Neural cell (in vitro differentiated cells): ENCODE measurements around the gene FHDC1. TPM values are rescaled to one million over a fixed set of nuclear protein-coding genes. Genes with fewer than 3 reads are reported as not detected.

Experiments used
- H2AFZ ChIP-seq: fragments of 200-600, 300-800 bp; sonication (generic), shearing (Covaris generic); 2 replicates; pipeline ENCODE4 v1.6.0; 2014; ENCODE audit warnings: low read depth, mild to moderate bottlenecking, antibody characterized with exemption, low read length, moderate library complexity
- H3F3A ChIP-seq: fragments of 200-600 bp; shearing (Covaris generic); 2 replicates; pipeline ENCODE4 v1.6.1; 2016; ENCODE audit warnings: mild to moderate bottlenecking, moderate library complexity, mixed read lengths, antibody characterized with exemption, low read length; ENCODE audit not compliant: insufficient read depth, poor library complexity, severe bottlenecking
- H3K27ac ChIP-seq: fragments of 200-600, 300-800 bp; sonication (generic), shearing (Covaris generic); 2 replicates; pipeline ENCODE4 v1.5.1; 2014; ENCODE audit warnings: mild to moderate bottlenecking, low read length, moderate library complexity
- H3K27me3 ChIP-seq: fragments of 300-800, 200-600 bp; sonication (generic), shearing (Covaris generic); 2 replicates; pipeline ENCODE4 v1.6.0; 2014; ENCODE audit warnings: mild to moderate bottlenecking, low read depth, low read length, moderate library complexity; ENCODE audit not compliant: insufficient read depth
- H3K36me3 ChIP-seq: fragments of 300-800, 200-600 bp; sonication (generic), shearing (Covaris generic); 2 replicates; pipeline ENCODE4 v1.5.1; 2014; ENCODE audit warnings: mild to moderate bottlenecking, antibody characterized with exemption, low read length, moderate library complexity; ENCODE audit not compliant: insufficient read depth
- H3K4me2 ChIP-seq: fragments of 300-800, 200-600 bp; sonication (generic), shearing (Covaris generic); 2 replicates; pipeline ENCODE4 v1.6.0; 2014; ENCODE audit warnings: mild to moderate bottlenecking, low read length
- H3K4me3 ChIP-seq: fragments of 300-800, 200-600 bp; sonication (generic), shearing (Covaris generic); 2 replicates; pipeline ENCODE4 v1.5.1; 2014; ENCODE audit warnings: mild to moderate bottlenecking, low read length, moderate library complexity
- H3K79me2 ChIP-seq: fragments of 200-600 bp; shearing (Covaris generic); replicated peaks from 2 replicates; pipeline ENCODE4 v1.6.0; 2014; ENCODE audit warnings: mild to moderate bottlenecking, low read length, moderate library complexity; ENCODE audit not compliant: insufficient read depth
- H3K9ac ChIP-seq: fragments of 300-800, 200-600 bp; sonication (generic), shearing (Covaris generic); 2 replicates; pipeline ENCODE4 v1.6.1; 2016; ENCODE audit warnings: mild to moderate bottlenecking, low read length, mixed read lengths
- H3K9me2 ChIP-seq: fragments of 200-600 bp; shearing (Covaris generic); 2 replicates; pipeline ENCODE4 v1.6.1; 2016; ENCODE audit warnings: mild to moderate bottlenecking, low read length, mixed read lengths; ENCODE audit not compliant: insufficient read depth
- H3K9me3 ChIP-seq: fragments of 200-600, 300-800 bp; sonication (generic), shearing (Covaris generic); 2 replicates; pipeline ENCODE4 v1.6.1; 2016; ENCODE audit warnings: mild to moderate bottlenecking, mixed run types, low read length, moderate library complexity, mixed read lengths
- H4K20me1 ChIP-seq: fragments of 200-600 bp; shearing (Covaris generic); 2 replicates; pipeline ENCODE4 v1.6.1; 2016; ENCODE audit warnings: mild to moderate bottlenecking, mixed run types; ENCODE audit not compliant: insufficient read depth
- EP300 ChIP-seq: fragments of 450-650 bp; conservative IDR thresholded peaks from 2 replicates; pipeline ENCODE4 v1.6.1; 2014; ENCODE audit warnings: antibody characterized with exemption, mild to moderate bottlenecking, moderate library complexity; ENCODE audit not compliant: poor library complexity, severe bottlenecking
- EZH2 ChIP-seq: fragments of 200-600, 300-800 bp; shearing (Covaris generic), sonication (generic); IDR thresholded peaks from 2 replicates; pipeline ENCODE4 v1.6.1; 2014; ENCODE audit warnings: antibody characterized with exemption, low read length, borderline replicate concordance, mild to moderate bottlenecking; ENCODE audit not compliant: insufficient read depth, poor library complexity, severe bottlenecking
- MXI1 ChIP-seq: fragments of 450-650 bp; conservative IDR thresholded peaks from 2 replicates; pipeline ENCODE4 v1.6.1; 2014; ENCODE audit warnings: antibody characterized with exemption, mild to moderate bottlenecking; ENCODE audit not compliant: poor library complexity, severe bottlenecking
- POLR2AphosphoS5 ChIP-seq: IDR thresholded peaks from 2 replicates; pipeline ENCODE4 v1.6.1; 2012
- RAD21 ChIP-seq: fragments of 450-650 bp; conservative IDR thresholded peaks from 2 replicates; pipeline ENCODE4 v1.6.1; 2014; ENCODE audit warnings: antibody characterized with exemption, mild to moderate bottlenecking, moderate library complexity
- SMC3 ChIP-seq: fragments of 450-650 bp; conservative IDR thresholded peaks from 2 replicates; pipeline ENCODE4 v1.6.1; 2014; ENCODE audit warnings: antibody characterized with exemption, mild to moderate bottlenecking, moderate library complexity; ENCODE audit not compliant: poor library complexity
- TAF1 ChIP-seq: IDR thresholded peaks from 2 replicates; pipeline ENCODE4 v1.6.1; 2012; ENCODE audit warnings: low read depth
- polyA plus RNA-seq: library from polyadenylated mRNA; depleted of rRNA; stranded (reverse); fragments of >200 nt; gene quantifications from 2 replicates; pipeline ENCODE4 v1.2.3, GENCODE V29; 2014
- TF ChIP-seq, protein P1 (sequence below): IDR thresholded peaks from 2 replicates; pipeline ENCODE4 v1.6.1; 2012; ENCODE audit warnings: borderline replicate concordance
- TF ChIP-seq, protein P2 (sequence below): fragments of 450-650 bp; IDR thresholded peaks from 2 replicates; pipeline ENCODE4 v1.5.1; 2014; ENCODE audit warnings: antibody characterized with exemption, mild to moderate bottlenecking, moderate library complexity; ENCODE audit not compliant: poor library complexity, severe bottlenecking

Gene FHDC1
- polyA plus RNA-seq, 1 donor from 2014 or later = 11.4 TPM

DNA sequence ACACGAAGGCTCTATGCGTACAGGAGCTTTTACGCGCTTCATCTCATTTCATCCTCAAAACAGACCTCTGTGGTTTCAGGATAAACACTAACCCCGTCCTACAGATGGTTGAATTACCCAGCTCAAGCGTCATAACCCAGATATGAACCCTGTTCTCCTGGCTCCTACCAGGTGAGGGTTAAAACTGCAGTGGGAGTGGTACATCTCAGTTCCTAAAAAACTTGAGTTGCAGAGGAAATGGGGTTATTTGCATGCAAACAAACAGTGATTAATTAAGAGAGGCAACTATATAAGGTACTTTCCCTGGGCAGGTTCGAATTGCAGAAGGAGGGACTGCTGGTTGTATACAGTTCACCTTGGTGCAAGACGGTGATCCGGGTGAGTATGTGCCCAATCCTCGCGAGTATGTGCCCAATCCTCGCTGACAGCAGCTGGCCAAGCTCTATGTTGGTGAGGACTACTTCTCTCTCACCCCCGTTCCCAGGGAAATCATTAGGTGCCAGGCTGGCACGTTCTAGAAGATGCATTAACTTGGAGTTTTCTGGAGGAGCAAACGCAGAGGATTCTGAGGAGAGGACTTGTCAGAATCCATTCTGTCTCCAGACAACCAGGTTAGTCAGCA, 72.6 kb downstream of the FHDC1 start:
- TF ChIP-seq, protein P1, sequence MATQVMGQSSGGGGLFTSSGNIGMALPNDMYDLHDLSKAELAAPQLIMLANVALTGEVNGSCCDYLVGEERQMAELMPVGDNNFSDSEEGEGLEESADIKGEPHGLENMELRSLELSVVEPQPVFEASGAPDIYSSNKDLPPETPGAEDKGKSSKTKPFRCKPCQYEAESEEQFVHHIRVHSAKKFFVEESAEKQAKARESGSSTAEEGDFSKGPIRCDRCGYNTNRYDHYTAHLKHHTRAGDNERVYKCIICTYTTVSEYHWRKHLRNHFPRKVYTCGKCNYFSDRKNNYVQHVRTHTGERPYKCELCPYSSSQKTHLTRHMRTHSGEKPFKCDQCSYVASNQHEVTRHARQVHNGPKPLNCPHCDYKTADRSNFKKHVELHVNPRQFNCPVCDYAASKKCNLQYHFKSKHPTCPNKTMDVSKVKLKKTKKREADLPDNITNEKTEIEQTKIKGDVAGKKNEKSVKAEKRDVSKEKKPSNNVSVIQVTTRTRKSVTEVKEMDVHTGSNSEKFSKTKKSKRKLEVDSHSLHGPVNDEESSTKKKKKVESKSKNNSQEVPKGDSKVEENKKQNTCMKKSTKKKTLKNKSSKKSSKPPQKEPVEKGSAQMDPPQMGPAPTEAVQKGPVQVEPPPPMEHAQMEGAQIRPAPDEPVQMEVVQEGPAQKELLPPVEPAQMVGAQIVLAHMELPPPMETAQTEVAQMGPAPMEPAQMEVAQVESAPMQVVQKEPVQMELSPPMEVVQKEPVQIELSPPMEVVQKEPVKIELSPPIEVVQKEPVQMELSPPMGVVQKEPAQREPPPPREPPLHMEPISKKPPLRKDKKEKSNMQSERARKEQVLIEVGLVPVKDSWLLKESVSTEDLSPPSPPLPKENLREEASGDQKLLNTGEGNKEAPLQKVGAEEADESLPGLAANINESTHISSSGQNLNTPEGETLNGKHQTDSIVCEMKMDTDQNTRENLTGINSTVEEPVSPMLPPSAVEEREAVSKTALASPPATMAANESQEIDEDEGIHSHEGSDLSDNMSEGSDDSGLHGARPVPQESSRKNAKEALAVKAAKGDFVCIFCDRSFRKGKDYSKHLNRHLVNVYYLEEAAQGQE = no peak
- no peak for TF ChIP-seq SMC3
- TF ChIP-seq, protein P2, sequence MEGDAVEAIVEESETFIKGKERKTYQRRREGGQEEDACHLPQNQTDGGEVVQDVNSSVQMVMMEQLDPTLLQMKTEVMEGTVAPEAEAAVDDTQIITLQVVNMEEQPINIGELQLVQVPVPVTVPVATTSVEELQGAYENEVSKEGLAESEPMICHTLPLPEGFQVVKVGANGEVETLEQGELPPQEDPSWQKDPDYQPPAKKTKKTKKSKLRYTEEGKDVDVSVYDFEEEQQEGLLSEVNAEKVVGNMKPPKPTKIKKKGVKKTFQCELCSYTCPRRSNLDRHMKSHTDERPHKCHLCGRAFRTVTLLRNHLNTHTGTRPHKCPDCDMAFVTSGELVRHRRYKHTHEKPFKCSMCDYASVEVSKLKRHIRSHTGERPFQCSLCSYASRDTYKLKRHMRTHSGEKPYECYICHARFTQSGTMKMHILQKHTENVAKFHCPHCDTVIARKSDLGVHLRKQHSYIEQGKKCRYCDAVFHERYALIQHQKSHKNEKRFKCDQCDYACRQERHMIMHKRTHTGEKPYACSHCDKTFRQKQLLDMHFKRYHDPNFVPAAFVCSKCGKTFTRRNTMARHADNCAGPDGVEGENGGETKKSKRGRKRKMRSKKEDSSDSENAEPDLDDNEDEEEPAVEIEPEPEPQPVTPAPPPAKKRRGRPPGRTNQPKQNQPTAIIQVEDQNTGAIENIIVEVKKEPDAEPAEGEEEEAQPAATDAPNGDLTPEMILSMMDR = no peak
- TF ChIP-seq POLR2AphosphoS5 = no peak
- TF ChIP-seq EP300 = no peak
- no peak for TF ChIP-seq TAF1
- TF ChIP-seq MXI1 = no peak
- TF ChIP-seq RAD21 = no peak
- TF ChIP-seq EZH2 = no peak
- Histone ChIP-seq H3K79me2 (no peaks in the 10 kb centered on the region), H3K4me2 (no peak overlapping the region), H3K9me3 (no peaks in the 10 kb centered on the region), H3K27me3 (no peaks in the 10 kb centered on the region), H4K20me1 (no peaks in the 10 kb centered on the region), H3F3A (no peaks in the 10 kb centered on the region), H2AFZ (no peak overlapping the region), H3K27ac (no peak overlapping the region), H3K4me3 (no peak overlapping the region), H3K9ac (no peak overlapping the region), H3K36me3 (no peaks in the 10 kb centered on the region), H3K9me2 (no peaks in the 10 kb centered on the region)

DNA sequence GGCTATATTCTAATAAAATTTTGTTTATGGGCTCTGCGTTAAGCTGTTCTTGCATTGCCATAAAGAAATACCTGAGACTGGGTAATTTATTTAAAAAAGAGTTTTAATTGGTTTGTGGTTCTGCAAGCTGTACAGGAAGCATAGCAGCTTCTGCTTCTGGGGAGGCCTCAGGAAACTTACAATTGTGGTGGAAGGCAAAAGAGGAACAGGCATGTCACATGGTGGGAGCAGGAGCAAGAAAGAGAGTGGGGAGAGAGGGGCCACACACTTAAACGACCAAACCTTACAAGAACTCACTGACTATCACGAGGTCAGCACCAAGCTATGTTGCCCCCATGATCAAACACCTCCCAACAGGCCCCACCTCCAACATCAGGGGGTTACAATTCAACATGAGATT, 74.0 kb downstream of the FHDC1 start:
- H3K9ac ChIP-seq = no peak overlapping the region
- TF ChIP-seq EZH2 = no peak
- no peak for TF ChIP-seq POLR2AphosphoS5
- no peak for TF ChIP-seq TAF1
- no peak for TF ChIP-seq RAD21
- no peak for TF ChIP-seq SMC3
- TF ChIP-seq MXI1 = no peak
- TF ChIP-seq EP300 = no peak
- no peaks in the 10 kb centered on the region for H3K79me2 ChIP-seq
- no peak overlapping the region for H3K4me3 ChIP-seq
- no peaks in the 10 kb centered on the region for H3F3A ChIP-seq
- no peaks in the 10 kb centered on the region for H3K9me3 ChIP-seq
- no peaks in the 10 kb centered on the region for H3K27me3 ChIP-seq
- H3K9me2 ChIP-seq = no peaks in the 10 kb centered on the region
- no peaks in the 10 kb centered on the region for H4K20me1 ChIP-seq
- no peak overlapping the region for H2AFZ ChIP-seq
- no peaks in the 10 kb centered on the region for H3K36me3 ChIP-seq
- no peak overlapping the region for H3K27ac ChIP-seq
- no peak overlapping the region for H3K4me2 ChIP-seq
